ENCODE measurements around the gene DLG2.

- no peak for TF ChIP-seq CTCF (IDR thresholded peaks at IDR 0.05; ENCODE audit: low read length)
- no peak for TF ChIP-seq EZH2 (optimal IDR thresholded peaks at IDR 0.05; ENCODE audit: low read depth, low read length)
- no peak for TF ChIP-seq EZH2phosphoT487 (IDR thresholded peaks at IDR 0.05; ENCODE audit: low read length)
Observed at GRCh38 chr11:83611031-83611430, 2016.1 kb downstream of the DLG2 start.

Data from MM.1S (cell line).